Heart left ventricle (tissue), 16 donors: ENCODE data around the gene SMLR1. TPM values are rescaled to one million over a fixed set of nuclear protein-coding genes. Genes with fewer than 3 reads are reported as not detected.
"Not testable (repeated sequence)": the region's sequence is repeated elsewhere in the genome, so short reads cannot be mapped to it uniquely, and the experiment has no call there.

ENCODE experiments used
- ATAC-seq, 4 donors: fragments of 200-7000 bp; cut with Tn5 transposase; one replicate each; pipeline ENCODE4 v1.9.1; 2020 to 2022; ENCODE audit warnings: moderate library complexity in 4 of 4, mild to moderate bottlenecking in 3 of 4, moderate number of reproducible peaks in 1 of 4
- DNase-seq, 5 donors: peaks; one replicate each; pipeline ENCODE4 v3.0.0-alpha.2; 2020
- H3K27ac ChIP-seq, 12 donors: fragments of 200-600 bp; sonication (generic) in 4 of 12; one replicate each; pipeline versions ENCODE4 v1.5.0 to v1.8.0; 2016 to 2022; ENCODE audit warnings: mild to moderate bottlenecking in 2 of 12
- H3K27me3 ChIP-seq, 9 donors: fragments of 200-600 bp; sonication (generic) in 2 of 9; one replicate each; pipeline versions ENCODE4 v1.5.1 to v1.8.0; 2016 to 2022; ENCODE audit warnings: mild to moderate bottlenecking in 3 of 9
- H3K36me3 ChIP-seq, 9 donors: fragments of 200-600 bp; sonication (generic) in 2 of 9; one replicate each; pipeline versions ENCODE4 v1.5.0 to v1.8.0; 2018 to 2022; ENCODE audit warnings: mild to moderate bottlenecking in 2 of 9
- H3K4me1 ChIP-seq, 12 donors: fragments of 200-600 bp; sonication (generic) in 4 of 12; one replicate each; pipeline versions ENCODE4 v1.5.0 to v1.8.0; 2016 to 2022; ENCODE audit warnings: mild to moderate bottlenecking in 3 of 12
- H3K4me3 ChIP-seq, 12 donors: fragments of 200-600 bp; sonication (generic) in 4 of 12; one replicate each; pipeline versions ENCODE4 v1.5.0 to v1.8.0; 2017 to 2022; ENCODE audit warnings: mild to moderate bottlenecking in 9 of 12, moderate library complexity in 4 of 12
- H3K9me3 ChIP-seq, 12 donors: fragments of 200-600 bp; sonication (generic) in 4 of 12; one replicate each; pipeline versions ENCODE4 v1.5.0 to v1.8.0; 2016 to 2022; ENCODE audit warnings: mild to moderate bottlenecking in 1 of 12
- CTCF ChIP-seq, 12 donors: fragments of 200-600 bp; sonication (generic) in 4 of 12; IDR thresholded peaks; one replicate each; pipeline versions ENCODE4 v1.5.0 to v1.8.0; 2018 to 2022; ENCODE audit warnings: antibody characterized with exemption in 12 of 12, mild to moderate bottlenecking in 5 of 12
- POLR2A ChIP-seq, 2 donors: fragments of 450-650 bp; IDR thresholded peaks; one replicate each; pipeline ENCODE4 v1.6.1; 2017; ENCODE audit warnings: antibody characterized with exemption in 2 of 2, mild to moderate bottlenecking in 2 of 2, moderate library complexity in 2 of 2
- WGBS, 4 donors: extraction: QIAGEN DNeasy Blood & Tissue Kit in 2 of 4; methylation state at CpG; one replicate each; pipeline versions ENCODE4 v1.1.5 to v1.1.7; 2013 to 2018; 5-methylcytosine and 5-hydroxymethylcytosine counted together
- intact Hi-C, 10 donors: fragments of 100-400 bp; cut with DNase I; formaldehyde crosslinking; loops; one replicate each; pipeline versions ENCODE4 v1.11.1 to v1.14.2; 2022
- polyA plus RNA-seq, 2 donors: library from polyadenylated mRNA; stranded (reverse); fragments of 200-250 nt; gene quantifications; one replicate each; pipeline ENCODE4 v1.2.3, GENCODE V29; 2013
- total RNA-seq, 9 donors: library from RNA; depleted of rRNA in 2 of 9; stranded (reverse); fragments of >200 nt in 2 of 9; fragmentation: NEBNext Ultra II Directional in 3 of 9; extraction: Animal tissue kit (Norgen Biotek cat#: 25700) in 3 of 9; gene quantifications; one replicate each; pipeline versions ENCODE4 v1.1.0 to v1.2.4, GENCODE V29; 2016 to 2023
- donor health status: ischemic (EF 13 %, LVEDD 7.1; RV severe dilation, severe dysfunction).
- donor health status: healthy with polysubstance abuse.
- donor health status: DM: no; HTN: yes; CAD: no.
- donor health status: DM: no; HTN: no; CAD: no.
- donor health status: ischemic (EF 25% LVEDD 6.9; RV normal size, moderate dysfunction).
- donor health status: ischemic (EF 25% LVEDD 5.7; RV mildly dilated, moderate dysfunction).
- donor health status: healthy.
- donor health status: DM: yes; HTN: yes; CAD: no.
- donor health status: ischemic (EF 35%, LVEDD 5.7; RV mildly dilated, moderate dysfunction).
- donor health status: nonischemic (EF 11% LVEDD 7.7; RV severe dilation, severe dysfunction).
- donor health status: DM: yes; HTN: yes; CAD: no.
- donor health status: PGD.
- donor health status: ischemic (EF 29% LVEDD 5.4; RV normal size, mild dysfunction).
- donor health status: nonischemic (EF 23%, LVEDD 6.1; RV moderate dilation, normal function).

SMLR1 gene
- total and polyA plus RNA-seq, 11 donors, result not detected

DNA sequence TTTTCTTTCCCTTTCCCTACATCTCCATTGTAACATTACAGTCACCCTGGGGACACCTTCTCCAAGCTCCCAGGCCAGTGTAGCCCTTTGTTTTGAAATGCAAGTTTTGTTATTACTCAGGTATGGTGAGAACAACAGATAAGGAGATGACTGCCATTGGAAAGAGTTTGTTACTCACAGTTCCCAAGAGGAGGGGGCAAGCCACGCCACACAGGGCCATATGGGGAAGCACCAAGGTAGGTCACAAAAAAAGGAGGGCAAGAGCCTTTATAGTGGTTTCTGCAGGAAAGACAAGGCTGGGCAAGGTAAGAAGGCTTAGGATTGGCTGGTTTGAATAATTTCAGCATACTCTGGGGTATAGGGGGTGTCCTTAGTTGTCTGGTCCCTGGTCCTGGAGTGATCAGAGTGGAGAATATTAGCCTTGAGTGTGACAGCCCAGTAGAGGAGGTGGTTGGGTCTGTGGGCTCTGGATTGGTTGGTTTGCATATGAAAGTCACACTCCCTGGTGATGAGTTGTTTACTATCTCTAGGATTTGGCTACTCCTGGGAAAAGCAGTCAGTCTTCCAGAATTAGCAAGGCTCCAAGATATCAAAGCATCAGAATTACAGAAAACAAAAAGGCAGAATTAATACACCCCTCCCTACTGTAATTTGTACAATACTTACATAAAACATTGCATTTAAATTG lies 33.1 kb upstream of the SMLR1 start:
- intact Hi-C loops, result no loop called here
- no peaks in the 10 kb centered on the region for H3K36me3 ChIP-seq
- DNase-seq (no peak), ATAC-seq (no peak)
- TF ChIP-seq POLR2A (IDR thresholded peaks at IDR 0.05), result no peak
- no peak for TF ChIP-seq CTCF (IDR thresholded peaks at IDR 0.05)
- H3K27ac ChIP-seq, result no peak overlapping the region
- no peaks in the 10 kb centered on the region for H3K27me3 ChIP-seq
- H3K4me1 ChIP-seq, result peaks cover 0 to 8% (median 1%) of the 10 kb centered on the region in 12 donors
- WGBS, 4 donors, result 82 to 95% (median 88%) methylated on average over 1 of the region's 1 CpG
- H3K9me3 ChIP-seq, result peaks cover 0 to 10% (median 0%) of the 10 kb centered on the region in 12 donors
- H3K4me3 ChIP-seq, result no peak overlapping the region

GRCh38 chr6:130794738-130795137 lies 32.5 kb upstream of the SMLR1 start:
- Histone ChIP-seq H3K4me3 (no peak overlapping the region), H3K4me1 (peaks cover 0 to 8% (median 1%) of the 10 kb centered on the region in 12 donors), H3K36me3 (no peaks in the 10 kb centered on the region), H3K27me3 (no peaks in the 10 kb centered on the region), H3K27ac (no peak overlapping the region), H3K9me3 (peaks cover 0 to 15% (median 2%) of the 10 kb centered on the region in 12 donors)
- intact Hi-C loops, result no loop called here
- DNase-seq (no peak), ATAC-seq (no peak)
- TF ChIP-seq POLR2A (IDR thresholded peaks at IDR 0.05) (no peak), CTCF (IDR thresholded peaks at IDR 0.05) (no peak)
- 50 to 65% (median 51%) methylated on average over 3 of the region's 3 CpGs for WGBS, 4 donors

DNA sequence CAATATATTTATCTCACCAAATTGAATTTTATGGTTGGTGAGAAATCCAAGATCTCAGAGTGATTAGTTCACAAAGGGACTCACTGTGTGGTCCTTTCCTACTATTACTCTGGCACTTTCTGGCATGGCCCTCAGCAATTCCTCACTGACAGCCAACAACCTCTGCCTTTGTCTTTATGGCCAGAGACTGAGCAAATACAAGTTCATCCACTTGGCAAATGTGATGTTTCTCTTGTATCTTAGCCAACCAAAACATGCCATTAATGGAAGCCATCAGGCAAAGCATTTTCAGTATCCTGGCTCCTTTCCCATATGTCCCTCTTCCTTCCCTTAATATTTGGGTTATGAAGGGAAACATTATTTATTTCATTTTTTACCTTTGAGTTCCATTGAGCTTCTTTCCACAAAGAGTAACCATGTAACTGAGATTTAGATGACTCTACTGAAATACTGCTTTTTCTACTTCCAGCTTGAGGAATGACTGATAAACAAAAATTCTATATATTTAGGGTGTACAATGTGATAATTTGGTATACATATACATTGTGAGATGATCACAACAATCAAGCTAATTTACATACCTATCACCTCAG lies 30.8 kb upstream of the SMLR1 start:
- DNase-seq (peak in 2 of 5 donors; percentile 22), ATAC-seq (peak in 2 of 4 donors; percentile 56 to 59)
- peaks cover 0 to 23% (median 5%) of the 10 kb centered on the region in 12 donors for H3K9me3 ChIP-seq
- H3K27ac ChIP-seq, result no peak overlapping the region
- intact Hi-C loops, result no loop called here
- H3K36me3 ChIP-seq, result no peaks in the 10 kb centered on the region
- peaks cover 0 to 8% (median 1%) of the 10 kb centered on the region in 12 donors for H3K4me1 ChIP-seq
- H3K4me3 ChIP-seq, result no peak overlapping the region
- no peaks in the 10 kb centered on the region for H3K27me3 ChIP-seq
- no peak for TF ChIP-seq POLR2A (IDR thresholded peaks at IDR 0.05)
- TF ChIP-seq CTCF (IDR thresholded peaks at IDR 0.05), result no peak

DNA sequence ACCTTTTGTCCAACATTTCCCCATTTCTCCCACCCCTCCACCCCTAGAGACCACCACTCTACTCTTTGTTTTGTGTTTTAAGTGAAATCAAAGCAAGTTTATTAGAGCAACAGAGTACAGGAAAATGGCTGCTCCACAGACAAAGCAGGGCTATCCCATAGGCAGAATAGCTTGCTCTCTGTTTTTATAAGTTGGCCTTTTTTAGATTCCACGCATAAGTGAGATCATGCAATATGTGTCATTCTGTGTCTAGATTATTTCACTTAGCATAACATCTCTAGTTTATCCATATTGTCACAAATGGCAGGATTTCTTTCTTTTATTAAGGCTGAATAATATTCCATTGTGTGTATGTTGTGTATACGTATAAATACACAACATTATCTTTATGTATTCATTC lies 30.1 kb upstream of the SMLR1 start:
- Histone ChIP-seq H3K4me1 (peaks cover 0 to 8% (median 1%) of the 10 kb centered on the region in 12 donors), H3K4me3 (no peak overlapping the region), H3K9me3 (peaks cover 0 to 23% (median 5%) of the 10 kb centered on the region in 12 donors), H3K27me3 (no peaks in the 10 kb centered on the region), H3K36me3 (no peaks in the 10 kb centered on the region), H3K27ac (no peak overlapping the region)
- WGBS, 4 donors, result 79 to 93% (median 87%) methylated on average over 2 of the region's 2 CpGs
- no peak for DNase-seq
- intact Hi-C loops, result no loop called here
- TF ChIP-seq CTCF (IDR thresholded peaks at IDR 0.05) (no peak), POLR2A (IDR thresholded peaks at IDR 0.05) (no peak)
- no peak for ATAC-seq

DNA sequence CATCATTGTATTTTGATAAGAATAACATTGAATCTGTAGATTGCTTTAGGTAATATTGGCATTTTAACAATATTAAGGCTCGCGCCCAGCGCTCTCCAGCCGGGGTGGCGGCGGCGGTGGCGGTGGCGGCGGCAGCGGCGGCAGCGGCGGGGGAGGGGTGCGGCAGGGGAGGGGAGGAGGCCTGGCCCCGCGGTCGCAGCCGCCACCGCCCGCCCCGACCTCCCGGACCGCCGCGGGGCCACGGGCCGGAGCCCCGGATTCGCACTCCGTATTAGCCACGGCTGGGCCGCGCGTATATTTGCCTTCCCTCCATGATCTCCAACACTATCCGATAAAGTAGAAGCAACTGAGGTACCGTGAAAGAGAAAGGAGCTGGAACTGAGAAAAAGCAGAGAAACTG lies 25.8 kb upstream of the SMLR1 start:
- H3K4me1 ChIP-seq, H3K27me3 ChIP-seq, H3K27ac ChIP-seq, H3K36me3 ChIP-seq, intact Hi-C loops, ATAC-seq, DNase-seq, H3K4me3 ChIP-seq: not testable (repeated sequence)
- 96 to 98% (median 97%) methylated on average over 34 to 36 of the region's 37 CpGs for WGBS, 4 donors
- H3K9me3 ChIP-seq, result peaks cover 0 to 23% (median 5%) of the 10 kb centered on the region in 12 donors
